Sigmoid colon (tissue), 3 donors: ENCODE measurements around the gene GSC2.

Source experiments
- CTCF ChIP-seq, 4 experiments: fragments of 450-650 bp in 3 of 4; fragments of 200-600 bp in 1 of 4; IDR thresholded peaks; one replicate each; pipeline ENCODE4 v1.5.1; 2016 to 2019; ENCODE audit warnings: antibody characterized with exemption in 4 of 4, mild to moderate bottlenecking in 3 of 4, moderate library complexity in 2 of 4
- POLR2A ChIP-seq, 2 donors: fragments of 450-650 bp; IDR thresholded peaks; one replicate each; pipeline ENCODE4 v1.6.1; 2016; ENCODE audit warnings: antibody characterized with exemption in 2 of 2, mild to moderate bottlenecking in 2 of 2, moderate library complexity in 2 of 2

GRCh38 chr22:19103880-19104821 lies 45.9 kb downstream of the GSC2 start:
- no peak for TF ChIP-seq CTCF (IDR thresholded peaks at IDR 0.05)
- TF ChIP-seq POLR2A (IDR thresholded peaks at IDR 0.05) = no peak
